ENCODE data around the gene CBARP.

- TF ChIP-seq CTCF (conservative IDR thresholded peaks at IDR 0.05; ENCODE audit: low read depth, low read length) (no peak), EZH2 (IDR thresholded peaks at IDR 0.05; ENCODE audit: borderline replicate concordance, low read depth, low read length, poor library complexity, severe bottlenecking) (no peak)
These were observed 16.9 kb upstream of the CBARP start for GRCh38 chr19:1254530-1255185.
